HEK293 (cell line): Measurements from ENCODE around the gene FAM110A.

Experiments used
- CTCF ChIA-PET: fragments of 350-600 bp; formaldehyde crosslinking; extraction: SDS; loops from one replicate; lab custom pipeline; 2021; ENCODE audit warnings: antibody characterized with exemption; lab: Yijun Ruan, JAX
- POLR2A ChIA-PET: fragments of 300-600 bp; formaldehyde crosslinking; extraction: SDS; loops from one replicate; lab custom pipeline; 2020; ENCODE audit warnings: antibody characterized with exemption, inconsistent platforms; lab: Yijun Ruan, JAX
- H3K27ac ChIP-seq: fragments of 200-500 bp; sonication (Bioruptor generic); 2 replicates; pipeline ENCODE4 v1.5.1; 2014; ENCODE audit warnings: low read depth, low read length, control low read depth, inconsistent platforms; ENCODE audit errors: extremely low read depth
- H3K36me3 ChIP-seq, 2 experiments: fragments of 200-500 bp in 1 of 2; sonication (Bioruptor generic) in 1 of 2; 1 replicate in 1 of 2; 2 replicates in 1 of 2; pipeline ENCODE4 v1.5.1; 2014 to 2017; ENCODE audit warnings: inconsistent platforms in 2 of 2, low read length in 2 of 2; ENCODE audit not compliant: control insufficient read depth in 2 of 2, insufficient read depth in 1 of 2
- H3K4me1 ChIP-seq: fragments of 200-500 bp; sonication (Bioruptor generic); 2 replicates; pipeline ENCODE4 v1.5.1; 2014; ENCODE audit warnings: mild to moderate bottlenecking, low read length, inconsistent platforms; ENCODE audit not compliant: control insufficient read depth, insufficient read depth
- H3K4me3 ChIP-seq: 2 replicates; pipeline ENCODE4 v1.5.1; 2011; ENCODE audit warnings: low read depth, mild to moderate bottlenecking, control low read depth, low read length, moderate library complexity
- H3K9me3 ChIP-seq: fragments of 200-500 bp; sonication (Bioruptor generic); 2 replicates; pipeline ENCODE4 v1.5.1; 2014; ENCODE audit warnings: low read depth, low read length, inconsistent platforms; ENCODE audit not compliant: control insufficient read depth, insufficient read depth
- ELK4 ChIP-seq: IDR thresholded peaks from 2 replicates; pipeline ENCODE4 v1.6.1; 2011; ENCODE audit warnings: mild to moderate bottlenecking, low read depth, low read length, borderline replicate concordance
- GLI4 ChIP-seq: fragments of 450-650 bp; formaldehyde crosslinking; IDR thresholded peaks from 2 replicates; pipeline ENCODE4 v1.5.1; 2016; ENCODE audit warnings: missing biosample characterization, missing genetic modification characterization
- GLIS1 ChIP-seq: fragments of 450-650 bp; formaldehyde crosslinking; IDR thresholded peaks from 2 replicates; pipeline ENCODE4 v1.5.1; 2016; ENCODE audit warnings: missing biosample characterization, missing genetic modification characterization
- HIC1 ChIP-seq: fragments of 450-650 bp; formaldehyde crosslinking; IDR thresholded peaks from 2 replicates; pipeline ENCODE4 v1.5.1; 2016; ENCODE audit warnings: missing biosample characterization, missing genetic modification characterization
- HOXC10 ChIP-seq: sonication (generic); formaldehyde crosslinking; IDR thresholded peaks from 2 replicates; pipeline ENCODE4 v1.8.1; 2023; ENCODE audit warnings: mild to moderate bottlenecking, missing genetic modification reagents
- PATZ1 ChIP-seq: fragments of 450-650 bp; formaldehyde crosslinking; IDR thresholded peaks from 2 replicates; pipeline ENCODE4 v1.5.1; 2016; ENCODE audit warnings: missing biosample characterization, missing genetic modification characterization
- TSHZ1 ChIP-seq: fragments of 450-650 bp; formaldehyde crosslinking; IDR thresholded peaks from 2 replicates; pipeline ENCODE4 v1.5.1; 2016; ENCODE audit warnings: missing biosample characterization, missing genetic modification characterization, borderline replicate concordance
- ZNF10 ChIP-seq: fragments of 450-650 bp; formaldehyde crosslinking; IDR thresholded peaks from 2 replicates; pipeline ENCODE4 v1.5.1; 2017; ENCODE audit warnings: missing biosample characterization, missing genetic modification characterization
- ZNF280C ChIP-seq: fragments of 450-650 bp; formaldehyde crosslinking; IDR thresholded peaks from 2 replicates; pipeline ENCODE4 v1.5.1; 2016; ENCODE audit warnings: missing biosample characterization, missing genetic modification characterization
- ZNF302 ChIP-seq: fragments of 450-650 bp; formaldehyde crosslinking; IDR thresholded peaks from 2 replicates; pipeline ENCODE4 v1.5.1; 2016; ENCODE audit warnings: missing biosample characterization, missing genetic modification characterization, low read depth
- ZNF404 ChIP-seq: fragments of 450-650 bp; formaldehyde crosslinking; IDR thresholded peaks from 2 replicates; pipeline ENCODE4 v1.5.1; 2017; ENCODE audit warnings: missing biosample characterization, missing genetic modification characterization
- ZNF548 ChIP-seq: fragments of 450-650 bp; formaldehyde crosslinking; IDR thresholded peaks from 2 replicates; pipeline ENCODE4 v1.5.1; 2016; ENCODE audit warnings: missing biosample characterization, missing genetic modification characterization
- ZNF555 ChIP-seq: fragments of 450-650 bp; formaldehyde crosslinking; conservative IDR thresholded peaks from 2 replicates; pipeline ENCODE4 v1.5.1; 2017; ENCODE audit warnings: missing biosample characterization, mild to moderate bottlenecking, missing genetic modification characterization, inconsistent platforms
- ZNF621 ChIP-seq: fragments of 450-650 bp; formaldehyde crosslinking; IDR thresholded peaks from 2 replicates; pipeline ENCODE4 v1.5.1; 2017; ENCODE audit warnings: missing biosample characterization, missing genetic modification characterization
- ZNF704 ChIP-seq: fragments of 450-650 bp; formaldehyde crosslinking; IDR thresholded peaks from 2 replicates; pipeline ENCODE4 v1.5.1; 2016; ENCODE audit warnings: missing biosample characterization, missing genetic modification characterization
- ZNF843 ChIP-seq: fragments of 450-650 bp; formaldehyde crosslinking; IDR thresholded peaks from 2 replicates; pipeline ENCODE4 v1.5.1; 2016; ENCODE audit warnings: missing biosample characterization, missing genetic modification characterization
- ZSCAN30 ChIP-seq: fragments of 450-650 bp; IDR thresholded peaks from 2 replicates; pipeline ENCODE4 v1.5.1; 2018; ENCODE audit warnings: missing biosample characterization, mild to moderate bottlenecking, missing genetic modification characterization, moderate library complexity
- ZXDB ChIP-seq: fragments of 450-650 bp; formaldehyde crosslinking; IDR thresholded peaks from 2 replicates; pipeline ENCODE4 v1.5.1; 2016; ENCODE audit warnings: missing biosample characterization, missing genetic modification characterization

FAM110A gene

GRCh38 chr20:868279-868678 lies 34.8 kb downstream of the FAM110A start:
- Histone ChIP-seq H3K4me1 (no peaks in the 10 kb centered on the region), H3K27ac (no peak overlapping the region), H3K4me3 (no peak overlapping the region), H3K9me3 (no peaks in the 10 kb centered on the region), H3K36me3 (no peaks in the 10 kb centered on the region)
- TF ChIP-seq ZXDB (tag by site-specific recombination) (no peak), PATZ1 (tag by site-specific recombination) (no peak), ZNF548 (tag by site-specific recombination) (no peak), ZNF10 (tag by site-specific recombination) (no peak), ZNF555 (tag by site-specific recombination) (no peak), TSHZ1 (tag by site-specific recombination) (no peak), HIC1 (tag by site-specific recombination) (no peak), ZNF280C (tag by site-specific recombination) (no peak), HOXC10 (CRISPR knock-in tag) (no peak), ZNF404 (tag by site-specific recombination) (no peak), ZNF302 (no peak), ZSCAN30 (tag by site-specific recombination) (no peak), ELK4 (no peak), GLIS1 (tag by site-specific recombination) (no peak), GLI4 (tag by site-specific recombination) (no peak), ZNF704 (tag by site-specific recombination) (no peak), ZNF843 (no peak), ZNF621 (tag by site-specific recombination) (no peak)
- ChIA-PET CTCF (no interaction called here), POLR2A (no interaction called here)
